NK-92 treated with Interleukin-12 subunit alpha and Interleukin-12 subunit beta, amount 100 ng/mL, for 24 hours (cell line): ENCODE results near the gene BCKDHB.
"Not testable (repeated sequence)": the region's sequence is repeated elsewhere in the genome, so short reads cannot be mapped to it uniquely, and the experiment has no call there.

Experiments used
- DNase-seq: peaks from one replicate; lab custom pipeline; 2025; lab: John Stamatoyannopoulos, UW

BCKDHB gene

DNA sequence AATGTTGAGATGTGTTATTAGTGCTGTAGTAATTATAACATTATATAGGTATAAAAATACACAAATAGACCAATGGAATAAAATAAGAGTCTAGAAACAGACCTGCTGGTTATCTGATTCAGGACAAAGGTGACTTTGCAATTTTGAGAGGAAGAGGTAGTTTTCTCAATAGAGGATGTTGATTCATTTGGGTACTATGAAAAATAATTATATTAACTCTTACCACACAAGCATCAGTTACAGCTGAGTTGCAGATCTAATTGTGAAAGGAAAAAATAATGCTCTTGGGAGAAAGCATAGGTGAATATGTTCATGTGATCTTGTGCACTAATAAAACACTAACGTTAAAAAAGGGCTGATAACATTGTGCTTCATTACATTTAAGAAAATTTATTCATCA lies 103.0 kb downstream of the BCKDHB start:
- DNase-seq = no peak

DNA sequence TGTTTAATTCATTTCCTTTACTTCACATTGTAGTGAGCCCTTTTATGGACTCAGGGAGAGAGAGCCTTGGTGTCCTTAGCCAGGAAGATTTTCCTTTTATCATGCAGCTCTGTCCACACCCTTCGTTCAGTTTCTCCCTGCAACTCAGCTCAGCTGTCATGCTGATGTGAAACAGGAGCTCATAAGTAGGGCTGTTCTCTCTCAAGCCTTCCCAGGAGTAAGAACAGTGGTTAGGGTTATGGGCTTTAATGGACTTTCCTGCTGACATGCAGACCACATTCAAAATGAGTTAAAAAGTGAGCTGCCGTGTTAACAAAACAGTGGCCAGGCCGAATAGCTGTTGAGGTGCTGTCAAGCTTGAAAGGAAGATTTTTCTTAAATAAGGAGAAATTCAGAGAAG lies 104.1 kb downstream of the BCKDHB start:
- no peak for DNase-seq

DNA sequence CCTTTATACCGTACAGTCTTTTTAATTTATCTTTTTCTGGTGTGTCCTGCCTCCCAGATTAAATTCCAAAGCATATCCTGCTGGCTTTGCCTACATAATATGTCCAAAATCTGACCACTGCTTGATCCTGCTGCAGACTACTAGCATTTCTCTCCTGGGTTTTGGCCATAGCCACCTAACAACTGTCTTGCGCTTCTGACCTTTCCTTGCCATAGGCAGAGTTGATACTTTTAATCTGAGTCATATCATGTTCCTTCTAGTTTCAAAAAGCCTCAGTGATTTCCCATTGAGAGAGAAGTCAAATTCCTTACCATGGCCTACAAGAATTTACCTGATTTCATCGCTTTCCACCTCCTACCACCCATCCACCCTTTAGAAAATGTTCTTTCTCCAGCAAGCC lies 104.8 kb downstream of the BCKDHB start:
- no peak for DNase-seq

DNA sequence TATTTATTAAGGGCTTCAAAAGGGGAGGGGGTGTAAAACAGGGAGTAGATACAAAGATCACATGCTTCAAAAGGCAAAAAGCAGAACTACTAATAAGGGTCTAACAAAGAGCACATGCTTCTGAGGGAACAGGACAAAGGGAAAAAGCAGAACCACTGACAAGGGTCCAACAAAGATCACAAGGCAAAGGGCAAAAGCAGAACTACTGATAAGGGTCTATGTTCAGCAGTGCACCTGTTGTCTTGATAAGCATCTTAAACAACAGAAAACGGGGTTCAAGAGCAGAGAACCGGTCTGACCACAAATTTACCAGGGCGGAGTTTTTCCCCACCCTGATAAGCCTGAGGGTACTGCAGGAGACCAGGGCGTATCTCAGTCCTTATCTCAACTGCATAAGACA lies 105.4 kb downstream of the BCKDHB start:
- not testable (repeated sequence) for DNase-seq

DNA sequence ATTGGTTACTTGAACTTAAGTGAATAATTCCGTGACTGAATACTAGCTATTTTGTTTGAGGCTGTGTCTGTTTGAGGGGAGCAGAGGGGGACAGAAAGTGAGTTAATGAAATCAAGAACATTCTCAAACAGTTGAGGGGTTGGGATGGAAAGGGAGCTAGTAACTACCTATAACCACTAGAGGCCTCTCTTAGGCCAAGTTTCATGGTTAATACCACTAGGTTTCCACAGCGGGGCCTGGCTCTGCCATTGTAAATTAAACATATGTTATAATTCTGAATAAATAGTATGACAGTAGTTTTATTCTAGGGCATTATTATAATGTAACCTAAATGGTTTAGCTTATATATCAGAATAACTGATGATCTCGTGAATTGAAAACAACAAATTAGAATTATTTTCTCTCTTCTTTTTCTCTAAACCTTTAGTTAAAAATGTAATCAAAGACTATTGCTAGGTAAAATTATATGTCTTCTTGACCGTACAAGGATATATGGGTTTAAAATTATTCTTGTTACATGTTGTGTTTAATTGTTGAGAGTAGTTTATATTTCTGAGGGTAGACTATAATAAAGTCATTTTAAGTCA lies 108.1 kb downstream of the BCKDHB start:
- no peak for DNase-seq

DNA sequence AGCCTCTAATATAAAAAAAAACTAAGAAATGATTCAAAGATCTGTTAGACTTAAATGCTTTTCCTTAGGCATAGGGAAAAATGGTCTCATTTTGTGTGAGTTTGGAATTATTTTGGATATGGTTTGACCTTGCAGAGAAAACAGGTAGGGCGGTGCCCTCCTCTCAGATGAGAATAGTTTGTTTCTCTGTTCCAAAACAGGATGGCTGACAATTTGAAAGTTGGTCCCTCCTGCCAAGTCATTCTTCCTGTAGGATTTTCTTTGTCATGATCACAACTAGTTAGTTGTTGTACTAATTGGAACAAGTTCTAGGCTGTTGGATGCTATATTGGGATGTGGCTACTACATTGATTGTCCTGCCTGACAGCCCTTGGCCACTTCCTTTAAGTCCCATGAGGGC lies 108.6 kb downstream of the BCKDHB start:
- no peak for DNase-seq

DNA sequence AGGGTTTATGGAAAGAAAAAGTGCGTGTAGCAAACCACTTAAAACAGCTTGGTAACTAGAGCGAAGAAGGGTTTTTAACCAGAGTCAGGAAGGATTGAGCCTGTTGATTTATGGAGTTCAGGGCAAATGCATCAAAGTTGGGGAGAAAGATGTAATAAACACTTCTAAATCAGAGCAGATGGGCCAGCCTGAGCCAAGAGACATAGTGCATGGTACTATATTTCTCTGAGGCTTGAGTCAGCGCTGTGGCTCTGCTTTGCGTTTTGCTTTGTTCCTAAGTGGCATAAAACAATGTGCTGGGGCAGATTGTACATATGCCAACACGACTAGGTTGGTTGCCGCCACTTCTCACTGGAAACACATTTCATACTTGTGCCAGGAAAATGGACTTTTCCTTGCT lies 111.3 kb downstream of the BCKDHB start:
- DNase-seq = no peak

DNA sequence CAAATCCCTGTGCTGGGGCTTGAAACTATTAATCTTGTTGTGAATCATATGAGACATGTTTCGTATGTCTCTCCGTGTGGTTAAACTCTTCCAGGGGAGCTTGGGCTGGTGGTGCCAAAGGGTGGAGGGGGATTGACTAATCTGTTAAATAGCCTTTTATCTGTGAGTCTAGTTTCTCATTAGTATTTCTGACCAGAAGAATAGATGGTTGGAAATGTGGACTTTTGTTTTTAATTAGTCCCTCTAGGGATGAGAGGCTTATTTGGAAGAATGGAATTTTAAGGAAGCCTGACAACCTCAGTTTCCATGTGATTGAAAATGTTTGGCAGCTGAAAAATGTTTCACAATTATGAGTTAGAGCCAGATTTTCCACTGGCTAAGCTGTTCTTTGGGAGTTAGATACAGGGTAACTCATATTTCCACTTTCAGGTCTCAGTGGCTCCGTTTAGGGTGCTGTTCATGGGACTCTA lies 117.3 kb downstream of the BCKDHB start:
- no peak for DNase-seq

DNA sequence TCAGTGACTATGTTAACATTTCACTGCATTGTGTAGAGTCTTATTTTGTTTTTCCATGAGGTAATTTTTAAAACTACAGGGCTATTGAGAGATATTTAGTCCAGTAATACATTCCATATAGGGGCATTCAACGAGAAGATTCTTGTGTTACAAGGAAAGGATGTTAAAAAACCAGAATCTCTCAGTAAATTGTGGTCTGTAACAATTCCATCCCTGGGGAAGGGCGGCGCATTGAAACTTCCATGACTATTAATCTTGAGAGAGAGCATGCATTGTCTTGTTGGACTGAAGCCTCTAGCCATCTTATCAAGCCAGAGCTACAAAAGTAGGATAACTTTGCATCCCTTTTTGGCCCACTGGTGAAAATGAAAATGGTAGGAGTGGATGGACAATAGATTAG lies 119.7 kb downstream of the BCKDHB start:
- DNase-seq = no peak

DNA sequence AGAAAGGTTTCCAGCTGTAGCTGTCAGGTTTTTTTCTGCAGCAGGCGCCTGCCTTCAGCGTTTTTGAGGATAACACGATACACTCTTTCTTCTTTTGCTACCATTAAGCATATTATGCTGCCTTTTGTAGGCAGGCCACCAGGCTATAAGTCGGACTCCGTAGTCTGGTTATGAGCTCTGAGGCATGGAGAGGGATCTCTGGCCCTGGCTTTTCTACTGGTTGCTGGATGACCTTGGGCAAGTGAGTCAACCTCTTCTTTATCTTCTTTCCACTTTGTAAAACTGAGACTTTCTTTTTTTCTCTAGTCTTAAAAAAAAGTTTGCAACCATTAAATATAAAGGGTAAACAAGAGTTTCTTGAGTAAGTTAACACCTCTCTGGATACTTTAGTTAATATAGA lies 120.2 kb downstream of the BCKDHB start:
- DNase-seq = no peak

DNA sequence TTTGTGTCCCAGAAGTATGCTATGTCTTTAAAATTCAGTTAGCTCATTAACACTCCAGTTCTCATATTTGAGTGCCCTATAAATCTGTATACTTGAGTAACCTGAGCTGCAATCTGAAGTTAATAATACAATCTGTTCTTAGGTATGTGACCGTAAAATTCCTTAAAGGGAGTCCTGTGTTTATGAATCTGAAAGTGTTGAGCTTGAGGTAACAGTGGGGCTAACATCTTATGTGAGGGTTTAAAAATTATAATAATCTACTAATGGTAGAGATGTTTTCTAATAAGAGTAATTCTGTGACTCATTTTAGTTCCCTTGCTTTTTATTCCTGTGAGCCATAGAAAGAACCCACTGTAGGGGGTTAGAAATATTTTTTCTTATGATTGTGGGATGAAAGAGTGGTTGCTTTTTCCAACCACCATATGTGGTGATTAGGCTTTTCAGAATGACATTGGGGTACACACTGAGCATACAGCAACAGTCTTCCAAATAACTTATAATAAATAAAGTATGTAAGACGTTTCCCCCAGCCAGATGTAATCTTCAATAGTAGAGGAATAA lies 121.2 kb downstream of the BCKDHB start:
- no peak for DNase-seq

DNA sequence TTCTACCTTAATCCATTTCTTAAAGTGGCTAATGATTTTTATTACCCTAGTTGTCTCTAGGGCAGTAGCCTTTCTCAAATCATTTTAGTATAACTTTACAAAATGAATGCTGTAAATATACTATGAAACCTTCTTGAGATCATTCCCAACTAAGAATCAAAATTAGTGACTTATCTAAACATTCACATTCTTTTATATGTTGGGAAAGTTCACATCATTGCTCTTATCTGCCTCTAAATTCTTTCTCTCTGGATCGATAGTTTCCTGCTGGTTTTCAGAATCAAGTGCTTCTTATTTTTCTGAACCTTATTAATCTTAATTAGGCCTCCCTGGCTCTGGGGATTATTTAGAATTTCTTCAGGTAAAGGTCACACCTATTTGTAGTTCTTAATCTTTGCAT lies 126.8 kb downstream of the BCKDHB start:
- DNase-seq = no peak

DNA sequence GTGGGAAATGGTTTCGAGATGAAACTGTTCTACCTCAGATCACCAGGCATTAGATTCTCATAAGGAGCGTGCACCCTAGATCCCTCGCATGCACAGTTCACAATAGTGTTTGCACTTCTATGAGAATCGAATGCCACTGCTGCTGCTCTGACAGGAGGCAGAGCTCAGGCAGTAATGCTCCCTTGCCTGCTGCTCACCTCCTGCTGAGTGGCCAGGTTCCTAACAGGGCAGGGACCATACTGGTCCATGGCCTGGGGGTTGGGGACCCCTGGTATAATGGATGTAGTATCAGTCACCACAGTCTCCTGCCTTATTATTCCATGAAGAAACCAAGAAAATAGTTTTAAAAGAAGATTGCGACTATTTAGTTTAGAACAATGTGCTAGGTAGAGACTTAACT lies 127.5 kb downstream of the BCKDHB start:
- no peak for DNase-seq

DNA sequence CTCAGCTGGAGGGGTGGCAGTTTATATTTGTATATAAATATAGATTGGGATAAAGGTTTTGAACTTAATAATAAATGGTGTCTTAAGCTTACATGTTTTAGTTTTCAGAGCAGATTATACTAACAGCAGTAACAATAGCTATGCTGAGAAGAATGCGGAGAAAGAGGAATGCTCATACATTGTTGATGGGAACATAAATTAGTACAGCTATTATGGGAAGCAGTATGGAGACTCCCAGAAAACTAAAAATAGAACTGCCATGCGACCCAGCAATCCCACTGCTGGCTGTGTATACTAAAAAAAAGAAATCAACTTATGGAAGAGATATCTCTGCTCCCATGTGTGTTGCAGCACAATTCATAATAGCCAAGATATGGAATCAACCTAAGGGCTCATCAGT lies 127.9 kb downstream of the BCKDHB start:
- DNase-seq = no peak

DNA sequence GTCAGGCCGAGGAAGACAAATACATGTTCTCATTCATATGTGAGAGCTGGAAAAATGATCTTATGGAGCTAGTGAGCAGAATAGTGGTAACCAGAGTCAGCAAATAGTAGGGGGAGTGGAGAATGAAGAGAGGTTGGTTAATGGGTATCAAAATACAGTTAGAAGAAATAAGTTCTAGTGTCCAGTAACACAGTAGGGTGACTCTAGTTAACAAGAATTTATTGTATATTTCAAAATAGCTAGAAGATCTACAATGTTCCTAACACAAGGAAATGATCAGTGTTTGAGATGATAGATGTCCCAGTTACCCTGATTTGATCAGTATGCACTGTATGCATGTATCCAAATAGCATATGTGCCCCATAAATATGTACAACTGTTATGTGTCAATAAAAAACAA lies 128.4 kb downstream of the BCKDHB start:
- no peak for DNase-seq

DNA sequence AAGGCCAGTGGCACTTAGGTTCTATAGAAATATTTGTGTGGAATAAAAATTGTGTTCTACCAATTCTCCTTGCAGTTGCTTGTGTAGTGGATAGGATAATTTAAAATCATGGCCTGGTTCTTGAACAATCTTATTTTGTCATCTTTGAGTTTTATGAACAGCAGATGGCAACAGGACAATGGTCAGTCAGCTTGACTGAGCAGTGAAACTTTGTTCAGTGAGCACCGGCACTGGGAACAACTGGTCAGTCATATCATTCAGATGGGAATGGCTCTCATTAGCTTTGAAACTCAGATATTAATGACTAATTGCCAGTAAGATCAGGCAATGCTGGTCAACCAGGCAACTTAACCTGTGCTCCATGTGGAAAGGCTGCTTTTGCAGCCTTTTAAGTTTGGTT lies 129.2 kb downstream of the BCKDHB start:
- DNase-seq = no peak

DNA sequence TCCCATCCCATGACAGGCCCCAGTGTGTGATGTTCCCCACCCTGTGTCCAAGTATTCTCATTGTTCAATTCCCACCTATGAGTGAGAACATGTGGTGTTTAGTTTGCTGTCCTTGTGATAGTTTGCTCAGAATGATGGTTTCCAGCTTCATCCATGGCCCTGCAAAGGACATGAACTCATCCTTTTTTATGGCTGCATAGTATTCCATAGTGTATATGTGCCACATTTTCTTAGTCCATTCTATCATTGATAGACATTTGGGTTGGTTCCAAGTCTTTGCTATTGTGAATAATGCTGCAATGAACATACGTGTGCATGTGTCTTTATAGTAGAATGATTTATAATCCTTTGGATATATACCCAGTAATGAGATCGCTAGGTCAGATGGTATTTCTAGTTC lies 132.3 kb downstream of the BCKDHB start:
- not testable (repeated sequence) for DNase-seq

DNA sequence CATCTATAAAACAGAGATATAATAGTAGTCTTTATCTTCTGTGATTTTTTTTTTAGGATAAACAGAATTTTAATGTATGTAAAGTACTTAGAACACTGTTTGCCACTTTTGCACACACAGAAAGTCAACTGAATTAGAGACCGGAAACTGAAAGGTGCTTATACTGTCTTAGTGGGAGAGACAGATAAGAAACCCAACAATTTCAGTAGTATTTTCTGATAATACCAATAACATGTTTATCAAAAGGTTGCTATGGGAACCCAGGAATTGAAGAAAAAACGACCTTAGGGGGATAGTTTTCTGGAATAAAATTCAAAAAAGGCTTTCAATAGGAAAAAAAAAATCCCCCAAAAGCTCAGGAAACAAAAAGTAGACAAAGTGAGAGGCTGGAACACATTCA lies 138.6 kb downstream of the BCKDHB start:
- DNase-seq = no peak

DNA sequence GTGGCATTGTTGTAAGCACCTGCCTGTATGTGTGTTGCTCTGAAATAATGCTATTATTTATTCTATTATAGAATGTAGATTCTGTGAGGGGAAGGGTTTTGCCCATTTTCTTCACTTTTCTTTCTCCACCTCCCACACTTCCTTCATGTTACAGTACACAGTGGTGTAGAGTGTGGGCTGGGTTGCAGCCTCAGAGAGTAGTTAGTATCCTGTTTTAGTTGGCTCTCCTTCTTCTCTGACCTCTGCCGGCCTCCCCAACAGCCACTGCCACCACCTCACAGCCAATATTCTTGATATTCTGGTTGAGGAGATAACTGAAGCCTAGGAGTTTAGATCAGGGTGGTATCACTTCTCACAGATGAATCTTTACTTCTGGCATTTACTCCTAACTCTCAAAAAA lies 143.4 kb downstream of the BCKDHB start:
- DNase-seq = no peak

DNA sequence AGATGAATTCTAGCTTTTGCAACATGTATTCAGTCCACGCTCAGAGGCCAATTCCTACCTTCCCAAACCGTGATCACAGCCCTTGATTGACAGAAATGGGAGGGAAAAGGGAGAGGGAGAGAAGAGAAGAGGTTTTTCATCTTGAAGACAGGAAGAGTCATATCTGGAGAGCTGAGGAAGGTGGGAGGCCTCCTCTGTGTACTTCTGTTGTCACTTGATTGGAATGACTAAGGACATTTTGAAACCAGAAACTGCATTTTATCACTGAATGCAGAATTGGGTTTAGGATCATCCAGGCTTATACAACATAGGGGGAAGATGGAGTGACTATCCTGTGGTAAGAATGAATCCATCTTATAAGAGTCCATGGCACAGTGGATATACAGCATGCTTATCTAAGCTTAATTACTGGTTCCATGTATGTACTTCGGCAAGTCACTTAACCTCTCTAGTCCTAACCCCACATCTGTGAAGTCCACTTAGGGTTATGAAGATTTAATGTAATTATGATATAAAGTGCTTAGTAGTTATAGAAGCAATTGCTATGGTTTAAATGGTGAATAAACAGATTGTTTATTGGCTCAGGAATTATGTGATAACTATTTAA lies 144.0 kb downstream of the BCKDHB start:
- no peak for DNase-seq

DNA sequence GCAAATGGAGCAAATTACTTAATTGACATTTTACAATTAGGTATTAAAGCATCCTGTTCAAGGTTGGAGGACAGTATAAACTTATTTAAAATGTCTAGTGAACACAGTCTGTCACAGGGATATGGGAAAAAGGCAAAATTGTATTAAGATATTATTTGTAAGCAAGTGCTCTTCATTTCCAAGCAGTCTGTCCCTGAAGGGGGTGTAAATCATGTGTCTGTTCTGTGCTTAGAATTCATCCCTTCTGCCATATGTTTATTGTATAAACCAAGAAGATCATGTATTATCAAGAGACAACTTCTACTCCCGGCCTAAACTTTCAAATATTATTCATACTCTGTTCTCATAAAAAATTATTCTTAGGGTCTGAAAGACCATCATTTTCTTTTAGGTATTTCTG lies 144.8 kb downstream of the BCKDHB start:
- DNase-seq = no peak

DNA sequence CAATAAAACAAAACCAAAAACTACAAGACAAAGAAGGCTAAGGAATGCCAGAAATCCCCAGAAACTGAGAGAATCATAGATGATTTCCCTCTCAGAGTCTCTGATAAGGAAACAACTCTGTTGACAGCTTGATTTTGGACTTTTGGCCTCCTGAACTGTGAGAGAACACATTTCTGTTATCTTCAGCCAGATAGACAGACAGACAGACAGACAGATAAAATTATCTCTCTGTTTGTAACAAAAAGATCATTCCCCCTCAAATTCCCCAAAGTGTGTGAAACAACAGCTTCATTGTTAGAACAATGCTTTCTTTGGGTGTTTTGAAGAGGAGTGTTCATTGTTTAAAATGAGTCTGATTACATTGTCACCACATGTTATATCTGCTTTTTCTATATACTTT lies 148.2 kb downstream of the BCKDHB start:
- DNase-seq = no peak

DNA sequence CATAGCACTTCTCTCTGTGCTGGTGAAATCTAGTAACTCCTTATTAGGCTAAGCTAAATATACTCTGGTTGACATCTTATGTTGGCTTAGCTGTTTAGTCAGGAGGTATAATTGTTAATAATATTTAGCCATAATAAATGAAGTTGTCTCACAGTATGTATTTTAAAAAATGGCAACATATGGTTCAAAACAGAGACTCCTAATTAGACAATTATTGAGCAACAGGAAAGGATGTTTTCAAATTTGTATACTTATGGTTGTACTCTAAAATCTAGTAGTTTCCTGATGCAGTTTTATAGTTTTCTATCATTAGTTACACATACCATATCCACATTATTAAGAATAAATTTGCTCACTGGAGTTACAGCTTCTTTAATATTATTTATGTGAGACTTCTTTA lies 150.2 kb downstream of the BCKDHB start:
- DNase-seq = no peak

DNA sequence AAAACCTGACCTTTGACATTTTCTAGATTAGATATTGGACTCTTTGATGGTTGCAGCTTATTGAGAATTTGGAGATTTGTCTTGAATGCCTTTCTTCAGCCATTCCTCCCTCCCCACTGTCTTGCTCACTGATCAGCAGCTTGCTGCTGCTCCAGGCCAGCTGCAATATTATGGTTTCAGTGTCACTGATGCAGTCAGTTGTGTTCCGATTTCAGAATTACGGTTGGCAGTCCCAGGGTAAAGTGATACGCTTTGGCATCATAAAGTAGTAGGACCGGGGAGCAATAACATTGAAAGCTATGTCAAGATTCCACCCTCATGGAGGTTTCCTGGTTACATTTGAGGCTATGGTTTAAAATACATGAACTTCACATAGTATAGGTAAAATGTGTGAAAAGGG lies 152.6 kb downstream of the BCKDHB start:
- DNase-seq = no peak
